AG10803 (cell line): ENCODE data around the gene MYO15A.

Source experiments
- DNase-seq: peaks from one replicate; pipeline ENCODE4 v3.0.0; 2010; ENCODE audit warnings: low read depth
- H3K4me3 ChIP-seq: 2 replicates; pipeline ENCODE4 v1.5.1; 2011; ENCODE audit warnings: mild to moderate bottlenecking, low read length, control low read depth
- CTCF ChIP-seq: conservative IDR thresholded peaks from 2 replicates; pipeline ENCODE4 v1.5.1; 2011; ENCODE audit warnings: mild to moderate bottlenecking, low read length, control low read depth, inconsistent platforms

MYO15A gene

DNA sequence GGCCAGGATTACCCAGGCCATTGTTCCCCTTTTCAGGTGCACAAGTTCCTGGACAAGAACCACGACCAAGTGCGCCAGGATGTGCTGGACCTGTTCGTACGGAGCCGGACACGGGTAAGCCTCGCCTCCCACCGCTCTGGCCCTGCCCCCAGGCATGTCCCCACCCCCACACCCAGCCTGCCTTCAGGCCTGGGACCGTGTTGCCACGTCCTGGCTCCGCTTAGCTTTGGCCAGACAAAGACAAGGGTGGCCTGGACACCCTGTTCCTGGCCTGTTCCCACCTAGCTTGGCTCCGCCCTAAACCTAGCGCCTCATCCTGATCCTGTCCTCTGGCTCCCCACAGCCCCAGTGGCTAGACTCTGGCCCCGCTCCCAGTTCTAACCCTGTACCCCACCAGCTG lies 30.9 kb downstream of the MYO15A start:
- no peak for DNase-seq
- no peak for TF ChIP-seq CTCF
- H3K4me3 ChIP-seq: no peak overlapping the region

DNA sequence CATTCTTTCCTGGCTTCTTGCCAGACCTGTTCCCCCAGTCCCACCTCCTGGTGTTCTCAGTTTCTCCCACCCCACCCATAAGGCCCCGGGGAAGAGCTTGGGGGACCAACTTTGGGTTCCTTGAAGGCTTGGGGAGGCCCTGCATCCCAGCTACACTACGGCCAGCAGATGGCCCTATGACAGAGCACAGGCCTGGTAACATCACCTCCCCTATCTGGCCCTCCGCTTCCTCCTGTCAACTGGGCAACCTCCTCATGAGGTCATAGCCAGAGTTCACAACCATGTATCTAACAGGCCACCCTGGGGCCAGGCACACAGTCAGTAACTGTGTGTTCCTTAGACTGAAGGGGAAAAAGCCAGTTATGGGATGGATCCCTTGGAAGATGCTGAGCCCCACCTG lies 31.4 kb downstream of the MYO15A start:
- TF ChIP-seq CTCF: peak; percentile 32
- peak; percentile 10 for DNase-seq
- H3K4me3 ChIP-seq: no peak overlapping the region

- no peak overlapping the region for H3K4me3 ChIP-seq
- no peak for DNase-seq
- no peak for TF ChIP-seq CTCF
These were observed 32.1 kb downstream of the MYO15A start for GRCh38 chr17:18140648-18141047.

DNA sequence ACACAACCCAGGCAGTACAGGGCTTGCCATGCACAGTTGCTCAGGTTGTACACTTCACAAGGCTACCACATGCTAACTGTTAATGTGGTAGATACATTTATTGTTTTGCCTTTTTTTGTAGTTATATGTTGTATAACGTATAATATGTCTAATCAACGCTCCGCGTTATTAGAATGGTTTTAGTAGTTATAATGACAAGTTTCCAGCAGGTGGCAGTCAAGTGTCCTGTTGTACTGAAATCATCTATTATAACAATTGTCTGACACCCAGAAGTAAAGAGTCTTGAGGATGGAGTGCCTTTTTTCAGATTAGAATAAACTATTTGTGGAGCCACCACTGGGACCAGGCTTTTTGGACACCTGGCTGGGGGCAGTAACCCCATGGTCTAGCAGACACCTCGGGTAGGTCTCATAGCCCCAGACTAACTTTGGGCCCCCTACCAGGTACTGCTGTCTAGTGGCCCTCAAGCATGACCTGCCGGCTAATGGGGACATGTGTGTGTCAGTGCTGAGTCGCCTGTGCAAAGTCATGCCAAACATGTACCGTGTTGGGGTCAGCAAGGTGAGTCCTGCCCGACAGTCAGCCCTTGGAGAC lies 32.8 kb downstream of the MYO15A start:
- DNase-seq: peak; percentile 52
- H3K4me3 ChIP-seq: no peak overlapping the region
- TF ChIP-seq CTCF: peak; percentile 65

DNA sequence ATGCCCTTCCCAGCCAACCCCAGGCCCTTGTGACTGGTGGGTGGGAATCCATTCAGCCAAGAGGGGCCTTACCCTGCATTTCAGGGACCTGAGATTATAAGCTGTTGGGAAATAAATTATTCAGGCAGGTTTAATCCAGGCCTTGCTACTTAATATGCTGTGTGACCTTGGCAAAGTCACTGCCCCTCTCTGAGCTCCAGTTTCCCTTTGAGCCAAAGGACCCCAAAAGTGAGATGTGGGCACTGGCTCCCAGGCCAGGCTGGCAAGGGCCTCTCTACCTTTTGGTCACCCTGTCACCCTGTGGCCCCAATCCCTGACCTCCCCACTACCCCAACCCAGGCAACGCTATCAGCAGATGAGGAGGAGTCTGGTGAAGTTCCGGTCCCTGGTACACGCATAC lies 33.9 kb downstream of the MYO15A start:
- no peak for DNase-seq
- no peak overlapping the region for H3K4me3 ChIP-seq
- TF ChIP-seq CTCF: no peak

GRCh38 chr17:18143044-18143936 lies 34.7 kb downstream of the MYO15A start:
- TF ChIP-seq CTCF: peak; percentile 45
- no peak overlapping the region for H3K4me3 ChIP-seq
- no peak for DNase-seq

- no peak for TF ChIP-seq CTCF
These were observed 35.7 kb downstream of the MYO15A start for GRCh38 chr17:18144261-18144660.

More at GRCh38 chr17:18144261-18144660, 35.7 kb downstream of the MYO15A start:
- H3K4me3 ChIP-seq: no peak overlapping the region
- no peak for DNase-seq
